ENCODE results near the gene CAMSAP2. TPM values are rescaled to one million over a fixed set of nuclear protein-coding genes. Genes with fewer than 3 reads are reported as not detected.
A peak's percentile ranks its signal among the peaks of the same experiment; 100 is the strongest.

Gene CAMSAP2
- total RNA-seq, 1 experiment from 2014 or later = 24.3 TPM

- no peaks in the 10 kb centered on the region for H3K36me3 ChIP-seq
- H3K9me3 ChIP-seq = no peaks in the 10 kb centered on the region
- no peak overlapping the region for H3K4me3 ChIP-seq
- no peak for DNase-seq
- H3K27me3 ChIP-seq = peaks cover 13% of the 10 kb centered on the region
Observed at GRCh38 chr1:200877839-200878551, 139.3 kb downstream of the CAMSAP2 start.

- Histone ChIP-seq H3K27me3 (peaks cover 13% of the 10 kb centered on the region), H3K9me3 (no peaks in the 10 kb centered on the region), H3K36me3 (no peaks in the 10 kb centered on the region), H3K4me3 (no peak overlapping the region)
- no peak for DNase-seq
Observed at GRCh38 chr1:200880212-200880611, 141.5 kb downstream of the CAMSAP2 start.

DNA sequence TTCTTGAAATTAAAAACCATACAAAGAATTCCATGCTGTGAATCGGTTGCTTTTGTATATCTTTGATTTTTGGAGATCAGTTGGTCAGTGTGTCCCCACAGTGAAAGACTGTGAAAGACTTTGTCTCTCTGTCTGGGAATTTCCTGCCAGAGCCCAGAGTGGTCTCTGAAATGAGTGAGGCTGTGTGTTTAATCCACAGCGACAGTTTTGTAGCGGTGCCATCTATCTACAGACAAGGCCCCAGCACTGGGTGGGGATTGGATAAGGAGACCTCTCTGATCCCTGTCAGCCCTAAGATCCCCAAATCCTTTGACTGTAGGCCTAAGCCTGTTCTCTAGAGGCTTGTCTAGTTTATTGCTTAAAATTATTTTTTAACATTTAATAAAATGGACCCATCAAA lies 144.4 kb downstream of the CAMSAP2 start:
- no peaks in the 10 kb centered on the region for H3K36me3 ChIP-seq
- no peaks in the 10 kb centered on the region for H3K9me3 ChIP-seq

DNA sequence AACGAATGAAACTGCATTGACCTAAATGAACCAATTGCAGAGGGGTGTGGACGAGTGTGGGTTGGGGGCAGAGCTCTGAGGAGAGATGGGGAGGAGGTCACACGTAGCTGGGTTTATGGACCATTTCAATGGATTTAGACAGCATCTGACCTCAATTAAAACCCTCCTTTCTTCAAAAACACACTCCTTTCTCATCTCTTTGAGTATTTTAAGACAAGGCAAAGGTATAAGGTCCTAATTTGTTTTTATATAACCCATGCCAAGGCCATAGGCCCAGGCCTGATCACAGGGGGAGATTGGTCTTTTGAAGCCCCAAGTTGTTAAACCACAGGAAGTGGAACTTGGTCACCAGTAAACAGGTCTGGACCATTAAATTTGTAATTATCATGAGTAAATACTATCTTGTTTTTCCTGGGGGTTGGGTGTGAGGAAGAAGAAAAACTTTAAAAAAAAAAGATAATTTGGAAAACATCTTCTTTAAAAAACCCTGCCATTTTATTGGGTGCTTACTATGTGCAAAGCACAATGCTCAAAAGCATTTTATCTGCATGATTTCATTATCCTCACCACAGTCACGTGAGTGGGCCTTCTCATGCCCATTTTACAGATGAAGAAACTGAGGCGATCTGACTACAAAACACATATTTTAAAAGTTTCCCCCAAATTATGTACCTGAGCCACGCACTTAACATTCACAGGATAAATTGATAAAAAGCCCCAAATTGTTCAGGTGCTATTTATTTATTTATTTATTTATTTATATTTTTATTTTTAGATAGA lies 147.1 kb downstream of the CAMSAP2 start:
- no peaks in the 10 kb centered on the region for H3K36me3 ChIP-seq
- DNase-seq = no peak
- no peaks in the 10 kb centered on the region for H3K9me3 ChIP-seq
- peaks cover 6% of the 10 kb centered on the region; the same call in 1 of the 2 replicates for H3K27me3 ChIP-seq
- H3K4me3 ChIP-seq = no peak overlapping the region

More for the DNA sequence above, 144.4 kb downstream of the CAMSAP2 start:
- H3K27me3 ChIP-seq = peaks cover 5% of the 10 kb centered on the region; the same call in 1 of the 2 replicates
- no peak overlapping the region for H3K4me3 ChIP-seq
- DNase-seq = no peak

GRCh38 chr1:200886594-200886993 lies 147.9 kb downstream of the CAMSAP2 start:
- Histone ChIP-seq H3K9me3 (no peaks in the 10 kb centered on the region), H3K27me3 (peaks cover 12% of the 10 kb centered on the region), H3K4me3 (no peak overlapping the region), H3K36me3 (no peaks in the 10 kb centered on the region)
- DNase-seq = no peak

- H3K27me3 ChIP-seq = peaks cover 14% of the 10 kb centered on the region
- no peaks in the 10 kb centered on the region for H3K36me3 ChIP-seq
- DNase-seq = no peak
- no peak overlapping the region for H3K4me3 ChIP-seq
- no peaks in the 10 kb centered on the region for H3K9me3 ChIP-seq
Observed at GRCh38 chr1:200887036-200887435, 148.3 kb downstream of the CAMSAP2 start.

GRCh38 chr1:200887772-200888348 lies 149.2 kb downstream of the CAMSAP2 start:
- Histone ChIP-seq H3K4me3 (no peak overlapping the region), H3K9me3 (no peaks in the 10 kb centered on the region), H3K36me3 (no peaks in the 10 kb centered on the region), H3K27me3 (peaks cover 16% of the 10 kb centered on the region)
- no peak for DNase-seq

DNA sequence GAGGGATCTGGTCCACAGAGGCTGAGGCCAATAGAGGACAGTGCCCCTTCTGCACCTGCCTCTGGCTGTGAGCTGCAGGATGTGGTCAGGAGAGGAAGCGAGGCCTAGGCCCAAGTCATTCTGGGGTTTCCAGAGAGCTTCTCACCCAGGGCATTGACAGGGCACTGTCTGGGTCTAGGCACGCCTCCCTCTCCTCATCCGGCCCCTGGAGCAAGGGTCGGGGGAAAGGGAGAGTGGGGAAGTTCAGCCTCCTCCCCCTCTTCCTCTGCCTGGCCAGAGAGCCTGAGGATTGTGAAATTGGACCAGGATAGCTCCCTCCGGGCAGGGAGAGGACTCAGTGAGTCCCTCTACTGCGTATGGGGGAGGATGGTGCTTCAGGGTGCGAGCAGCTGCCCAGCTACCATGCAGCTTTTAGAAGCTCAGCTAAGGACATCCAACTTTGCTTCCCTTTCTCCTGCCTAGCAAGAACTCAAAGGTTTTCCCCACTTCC lies 149.7 kb downstream of the CAMSAP2 start:
- Histone ChIP-seq H3K36me3 (no peaks in the 10 kb centered on the region), H3K27me3 (peaks cover 16% of the 10 kb centered on the region), H3K9me3 (no peaks in the 10 kb centered on the region), H3K4me3 (no peak overlapping the region)
- DNase-seq = no peak

GRCh38 chr1:200889571-200889970 lies 150.9 kb downstream of the CAMSAP2 start:
- no peak for DNase-seq
- Histone ChIP-seq H3K4me3 (no peak overlapping the region), H3K36me3 (no peaks in the 10 kb centered on the region), H3K27me3 (peaks cover 16% of the 10 kb centered on the region), H3K9me3 (no peaks in the 10 kb centered on the region)

GRCh38 chr1:200890027-200890426 lies 151.3 kb downstream of the CAMSAP2 start:
- Histone ChIP-seq H3K36me3 (no peaks in the 10 kb centered on the region), H3K27me3 (peaks cover 16% of the 10 kb centered on the region), H3K4me3 (no peak overlapping the region), H3K9me3 (no peaks in the 10 kb centered on the region)
- DNase-seq = no peak

GRCh38 chr1:200890818-200891773 lies 152.4 kb downstream of the CAMSAP2 start:
- Histone ChIP-seq H3K4me3 (peak overlapping the region; percentile 48), H3K36me3 (no peaks in the 10 kb centered on the region), H3K9me3 (no peaks in the 10 kb centered on the region), H3K27me3 (peaks cover 16% of the 10 kb centered on the region)
- DNase-seq = peak; percentile 45

DNA sequence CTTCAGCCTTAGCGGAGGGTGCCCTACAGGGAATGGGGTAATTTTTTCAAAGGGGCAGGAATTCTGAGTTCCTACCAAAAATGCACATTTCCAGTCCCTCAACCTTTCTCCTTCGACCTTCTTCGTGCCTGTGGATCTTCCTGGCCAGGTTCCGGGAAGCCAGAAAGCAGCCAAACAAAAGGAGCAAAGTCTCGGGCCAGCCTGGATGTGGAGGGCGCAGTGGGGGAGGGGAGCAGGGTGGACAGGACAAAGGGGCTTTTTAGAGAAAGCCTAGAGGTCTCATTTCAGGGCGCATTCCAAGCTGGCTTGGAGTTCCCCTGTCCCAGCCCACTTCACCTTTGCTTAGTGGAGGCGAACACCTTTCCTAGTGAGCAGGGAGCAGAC lies 153.1 kb downstream of the CAMSAP2 start:
- H3K4me3 ChIP-seq = no peak overlapping the region
- H3K36me3 ChIP-seq = no peaks in the 10 kb centered on the region
- H3K9me3 ChIP-seq = no peaks in the 10 kb centered on the region
- DNase-seq = no peak
- H3K27me3 ChIP-seq = peaks cover 16% of the 10 kb centered on the region

DNA sequence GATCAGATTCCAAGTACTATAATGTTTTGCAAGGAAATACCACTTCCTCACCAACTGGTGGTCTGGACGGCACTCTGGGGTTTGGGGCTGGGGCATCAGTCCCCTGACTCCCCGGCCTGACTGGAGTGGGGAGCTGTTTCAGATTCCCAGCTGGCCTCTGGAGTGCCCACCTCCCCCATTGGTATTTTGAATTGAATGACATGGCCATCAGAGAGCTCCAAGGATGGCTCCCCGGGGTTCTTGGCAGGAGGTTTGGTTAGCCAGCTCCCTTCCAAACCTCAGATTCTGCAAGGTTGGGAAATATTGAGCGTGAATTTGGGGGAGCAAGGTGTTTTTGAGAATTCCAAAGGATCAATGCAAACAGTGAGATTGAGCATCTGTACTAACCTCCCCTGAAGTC lies 153.9 kb downstream of the CAMSAP2 start:
- Histone ChIP-seq H3K4me3 (no peak overlapping the region), H3K36me3 (no peaks in the 10 kb centered on the region), H3K9me3 (no peaks in the 10 kb centered on the region), H3K27me3 (peaks cover 16% of the 10 kb centered on the region)
- no peak for DNase-seq

- H3K9me3 ChIP-seq = no peaks in the 10 kb centered on the region
- H3K36me3 ChIP-seq = no peaks in the 10 kb centered on the region
- H3K4me3 ChIP-seq = no peak overlapping the region
- peaks cover 16% of the 10 kb centered on the region for H3K27me3 ChIP-seq
- no peak for DNase-seq
Observed at GRCh38 chr1:200892958-200893357, 154.3 kb downstream of the CAMSAP2 start.

- no peaks in the 10 kb centered on the region for H3K36me3 ChIP-seq
- H3K27me3 ChIP-seq = peaks cover 16% of the 10 kb centered on the region
- no peak overlapping the region for H3K4me3 ChIP-seq
- no peaks in the 10 kb centered on the region for H3K9me3 ChIP-seq
- DNase-seq = no peak
Observed at GRCh38 chr1:200893411-200893901, 154.8 kb downstream of the CAMSAP2 start.

GRCh38 chr1:200894712-200895442 lies 156.2 kb downstream of the CAMSAP2 start, which contains the start of gene INAVA:
INAVA (plus strand) TSS chr1:200894900; CDS start chr1:200898401, 3,501 bp downstream.
- Histone ChIP-seq H3K36me3 (no peaks in the 10 kb centered on the region), H3K27me3 (peaks cover 16% of the 10 kb centered on the region), H3K4me3 (no peak within 1 kb of the TSS), H3K9me3 (no peaks in the 10 kb centered on the region)
- no peak for DNase-seq
